Thymus (tissue), 11 donors: Measurements from ENCODE around the gene STEAP4. TPM values are rescaled to one million over a fixed set of nuclear protein-coding genes. Genes with fewer than 3 reads are reported as not detected.

Experiments
- DNase-seq, 9 donors: peaks; one replicate each; pipeline ENCODE4 v3.0.0-alpha.2; 2013; ENCODE audit warnings: low spot score in 9 of 9, low read depth in 6 of 9, missing footprints in 1 of 9
- H3K27ac ChIP-seq, 2 donors: one replicate each; pipeline ENCODE4 v1.5.1; 2013; ENCODE audit warnings: control low read depth in 1 of 2, low read depth in 1 of 2, low read length in 1 of 2, mild to moderate bottlenecking in 1 of 2, moderate library complexity in 1 of 2
- H3K27me3 ChIP-seq, 2 donors: one replicate each; pipeline ENCODE4 v1.5.1; 2013; ENCODE audit warnings: low read length in 1 of 2; ENCODE audit not compliant: control insufficient read depth in 2 of 2, insufficient read depth in 1 of 2
- H3K36me3 ChIP-seq, 2 donors: one replicate each; pipeline ENCODE4 v1.5.1; 2013; ENCODE audit warnings: low read length in 1 of 2, mild to moderate bottlenecking in 1 of 2, moderate library complexity in 1 of 2; ENCODE audit not compliant: control insufficient read depth in 2 of 2, insufficient read depth in 2 of 2
- H3K4me1 ChIP-seq, 2 donors: one replicate each; pipeline ENCODE4 v1.5.1; 2013; ENCODE audit warnings: low read length in 2 of 2; ENCODE audit not compliant: control insufficient read depth in 2 of 2, insufficient read depth in 2 of 2
- H3K4me3 ChIP-seq, 2 donors: one replicate each; pipeline ENCODE4 v1.5.1; 2013; ENCODE audit warnings: low read length in 2 of 2, control low read depth in 1 of 2, mild to moderate bottlenecking in 1 of 2
- H3K9me3 ChIP-seq, 2 donors: one replicate each; pipeline ENCODE4 v1.5.1; 2013; ENCODE audit warnings: low read length in 1 of 2, mild to moderate bottlenecking in 1 of 2; ENCODE audit not compliant: control insufficient read depth in 2 of 2, insufficient read depth in 1 of 2
- WGBS: extraction: QIAGEN DNeasy Blood & Tissue Kit; methylation state at CpG from one replicate; pipeline ENCODE4 v1.1.7; 2013; 5-methylcytosine and 5-hydroxymethylcytosine counted together
- polyA plus RNA-seq: library from polyadenylated mRNA; stranded (reverse); fragments of 200-250 nt; gene quantifications from one replicate; pipeline ENCODE4 v1.2.3, GENCODE V29; 2013
- total RNA-seq: library from RNA; stranded (reverse); fragments of 120-200 nt; gene quantifications from one replicate; pipeline ENCODE4 v1.2.4, GENCODE V29; 2013
- donor health status: healthy.

The STEAP4 gene
- total and polyA plus RNA-seq, 2 donors, result 0.38 to 7.9 TPM

GRCh38 chr7:88224601-88225275 lies 82.0 kb downstream of the STEAP4 start:
- H3K9me3 ChIP-seq, result no peaks in the 10 kb centered on the region
- H3K36me3 ChIP-seq, result no peaks in the 10 kb centered on the region
- DNase-seq, result no peak
- WGBS, result 49% methylated on average over 2 of the region's 2 CpGs
- H3K4me3 ChIP-seq, result no peak overlapping the region
- no peak overlapping the region for H3K27ac ChIP-seq
- H3K4me1 ChIP-seq, result peaks cover 2 to 8% of the 10 kb centered on the region in 2 donors
- no peaks in the 10 kb centered on the region for H3K27me3 ChIP-seq

DNA sequence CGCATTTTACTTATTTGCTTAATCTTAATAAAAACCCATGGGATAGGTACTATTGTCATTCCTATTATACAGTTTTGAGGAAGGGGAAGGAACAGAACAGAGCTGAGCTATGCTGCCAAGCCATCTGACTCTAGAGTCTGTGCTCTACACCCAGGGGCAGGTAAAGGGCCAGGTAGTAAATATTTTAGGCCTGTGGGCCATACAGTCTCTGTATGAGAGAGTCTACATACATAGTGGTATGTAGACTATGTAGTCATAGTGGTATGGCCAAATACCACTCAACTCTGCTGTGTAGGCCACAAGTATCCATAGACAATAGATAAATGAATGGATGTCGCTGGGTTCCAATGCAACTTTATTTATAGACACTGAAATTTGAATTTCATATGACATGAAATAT lies 83.4 kb downstream of the STEAP4 start:
- Histone ChIP-seq H3K36me3 (no peaks in the 10 kb centered on the region), H3K9me3 (no peaks in the 10 kb centered on the region), H3K27me3 (no peaks in the 10 kb centered on the region), H3K27ac (no peak overlapping the region), H3K4me1 (peaks cover 2 to 13% of the 10 kb centered on the region in 2 donors), H3K4me3 (no peak overlapping the region)
- 98% methylated on average over 2 of the region's 2 CpGs for WGBS
- no peak for DNase-seq

Other genes with a start within 250 kb of the STEAP4 start
- gene SRI, start 86.9 kb downstream of the STEAP4 start, total RNA-seq, result 87.4 TPM
- 62.5 TPM for gene SRI, start 86.9 kb downstream of the STEAP4 start, polyA plus RNA-seq